A673 (cell line): Measurements from ENCODE around the gene NDUFC1. TPM values are rescaled to one million over a fixed set of nuclear protein-coding genes. Genes with fewer than 3 reads are reported as not detected.
A peak's percentile ranks its signal among the peaks of the same experiment; 100 is the strongest.

Experiments used
- BruUV-seq: library from RNA; stranded (reverse); fragments of 400-500 nt; replicated peaks from 2 replicates; lab custom pipeline; 2021; lab: Mats Ljungman, UMichigan
- CTCF ChIA-PET: fragments of 300-600 bp; sonication (Branson Sonifier 250); formaldehyde crosslinking; loops from one replicate; lab custom pipeline; 2022; ENCODE audit warnings: antibody characterized with exemption; lab: Charles Lee
- POLR2A ChIA-PET: fragments of 300-600 bp; sonication (Branson Sonifier 250); formaldehyde crosslinking; loops from one replicate; lab custom pipeline; 2022; ENCODE audit warnings: antibody characterized with exemption; ENCODE audit not compliant: low non-redundant PET; lab: Charles Lee
- DNase-seq: peaks from one replicate; pipeline ENCODE4 v3.0.0-alpha.2; 2015; ENCODE audit warnings: low spot score
- H3K27ac ChIP-seq: fragments of 200-600 bp; sonication (generic); 2 replicates; pipeline ENCODE4 v1.5.1; 2016; ENCODE audit warnings: mixed run types, low read depth, mild to moderate bottlenecking, mixed read lengths, antibody characterized with exemption, low read length; ENCODE audit not compliant: poor library complexity, severe bottlenecking
- H3K27me3 ChIP-seq: fragments of 200-600 bp; sonication (generic); replicated peaks from 2 replicates; pipeline ENCODE4 v1.6.1; 2017; ENCODE audit warnings: mixed run types, low read depth, mild to moderate bottlenecking, mixed read lengths, antibody characterized with exemption, low read length; ENCODE audit not compliant: insufficient read depth, poor library complexity
- H3K36me3 ChIP-seq: fragments of 200-600 bp; sonication (generic); 2 replicates; pipeline ENCODE4 v1.6.1; 2016; ENCODE audit warnings: mixed run types, mild to moderate bottlenecking, mixed read lengths, antibody characterized with exemption, low read length; ENCODE audit not compliant: insufficient read depth, poor library complexity, severe bottlenecking
- H3K4me1 ChIP-seq: fragments of 200-600 bp; sonication (generic); 2 replicates; pipeline ENCODE4 v1.6.1; 2017; ENCODE audit warnings: mixed run types, mild to moderate bottlenecking, mixed read lengths, antibody characterized with exemption, low read length; ENCODE audit not compliant: insufficient read depth, poor library complexity, severe bottlenecking
- H3K4me3 ChIP-seq: fragments of 200-600 bp; sonication (generic); 2 replicates; pipeline ENCODE4 v1.5.1; 2016; ENCODE audit warnings: low read depth, mixed run types, mild to moderate bottlenecking, mixed read lengths, low read length; ENCODE audit not compliant: poor library complexity, severe bottlenecking
- H3K9me3 ChIP-seq: fragments of 200-600 bp; sonication (generic); 2 replicates; pipeline ENCODE4 v1.6.1; 2016; ENCODE audit warnings: mixed run types, low read depth, mild to moderate bottlenecking, mixed read lengths, antibody characterized with exemption, low read length; ENCODE audit not compliant: poor library complexity, severe bottlenecking
- EZH2 ChIP-seq: fragments of 200-600 bp; sonication (generic); IDR thresholded peaks from 2 replicates; pipeline ENCODE4 v1.6.1; 2017; ENCODE audit warnings: borderline replicate concordance, low read depth, mild to moderate bottlenecking, mixed read lengths, antibody characterized with exemption, low read length; ENCODE audit not compliant: poor library complexity, severe bottlenecking
- intact Hi-C: fragments of 100-400 bp; cut with micrococcal nuclease; formaldehyde crosslinking; loops from one replicate; pipeline ENCODE4 v1.10.0; 2022; ENCODE audit not compliant: unreplicated experiment
- total RNA-seq: library from RNA; stranded (reverse); gene quantifications from 2 replicates; pipeline ENCODE4 v1.2.3, GENCODE V29; 2021
- TF ChIP-seq, protein P1 (sequence below): fragments of 300-800, 200-600 bp; sonication (generic); conservative IDR thresholded peaks from 2 replicates; pipeline ENCODE4 v1.5.1; 2017; ENCODE audit warnings: low read depth, mild to moderate bottlenecking, antibody characterized with exemption, low read length, moderate library complexity, mixed read lengths

Gene NDUFC1
- total RNA-seq, 1 experiment from 2014 or later: 116 TPM

DNA sequence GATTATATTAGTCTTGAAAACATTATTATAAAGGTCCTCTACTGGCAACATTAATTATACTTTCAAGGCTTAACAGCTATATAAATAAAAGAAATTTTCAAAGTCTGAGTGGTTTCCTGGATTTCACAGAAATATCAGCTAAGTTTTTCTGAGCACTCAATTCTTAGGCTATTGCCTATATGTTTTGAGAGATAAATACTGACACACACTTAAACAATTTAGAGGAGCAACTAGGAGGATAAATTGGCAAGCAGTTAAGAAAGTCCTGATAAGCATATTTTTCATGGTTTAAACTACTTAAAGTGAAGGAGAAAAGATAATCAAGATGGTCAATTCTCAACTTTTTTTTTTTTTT lies 19.6 kb downstream of the NDUFC1 start:
- H3K9me3 ChIP-seq: peaks cover 4% of the 10 kb centered on the region
- no peaks in the 10 kb centered on the region for H3K27me3 ChIP-seq
- no TSS peak for BruUV-seq
- peaks cover 4% of the 10 kb centered on the region for H3K4me1 ChIP-seq
- no peaks in the 10 kb centered on the region for H3K36me3 ChIP-seq
- no peak overlapping the region for H3K27ac ChIP-seq
- TF ChIP-seq, protein P1, sequence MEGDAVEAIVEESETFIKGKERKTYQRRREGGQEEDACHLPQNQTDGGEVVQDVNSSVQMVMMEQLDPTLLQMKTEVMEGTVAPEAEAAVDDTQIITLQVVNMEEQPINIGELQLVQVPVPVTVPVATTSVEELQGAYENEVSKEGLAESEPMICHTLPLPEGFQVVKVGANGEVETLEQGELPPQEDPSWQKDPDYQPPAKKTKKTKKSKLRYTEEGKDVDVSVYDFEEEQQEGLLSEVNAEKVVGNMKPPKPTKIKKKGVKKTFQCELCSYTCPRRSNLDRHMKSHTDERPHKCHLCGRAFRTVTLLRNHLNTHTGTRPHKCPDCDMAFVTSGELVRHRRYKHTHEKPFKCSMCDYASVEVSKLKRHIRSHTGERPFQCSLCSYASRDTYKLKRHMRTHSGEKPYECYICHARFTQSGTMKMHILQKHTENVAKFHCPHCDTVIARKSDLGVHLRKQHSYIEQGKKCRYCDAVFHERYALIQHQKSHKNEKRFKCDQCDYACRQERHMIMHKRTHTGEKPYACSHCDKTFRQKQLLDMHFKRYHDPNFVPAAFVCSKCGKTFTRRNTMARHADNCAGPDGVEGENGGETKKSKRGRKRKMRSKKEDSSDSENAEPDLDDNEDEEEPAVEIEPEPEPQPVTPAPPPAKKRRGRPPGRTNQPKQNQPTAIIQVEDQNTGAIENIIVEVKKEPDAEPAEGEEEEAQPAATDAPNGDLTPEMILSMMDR: no peak
- no peak for TF ChIP-seq EZH2
- no peak for DNase-seq
- ChIA-PET POLR2A (interaction anchor here (1.1 kb wide), 1 partner anchor 11 kb away, joined by 4 read pairs; no protein-coding TSS in a partner anchor), CTCF (no interaction called here)
- no peak overlapping the region for H3K4me3 ChIP-seq
- intact Hi-C loops: no loop called here

DNA sequence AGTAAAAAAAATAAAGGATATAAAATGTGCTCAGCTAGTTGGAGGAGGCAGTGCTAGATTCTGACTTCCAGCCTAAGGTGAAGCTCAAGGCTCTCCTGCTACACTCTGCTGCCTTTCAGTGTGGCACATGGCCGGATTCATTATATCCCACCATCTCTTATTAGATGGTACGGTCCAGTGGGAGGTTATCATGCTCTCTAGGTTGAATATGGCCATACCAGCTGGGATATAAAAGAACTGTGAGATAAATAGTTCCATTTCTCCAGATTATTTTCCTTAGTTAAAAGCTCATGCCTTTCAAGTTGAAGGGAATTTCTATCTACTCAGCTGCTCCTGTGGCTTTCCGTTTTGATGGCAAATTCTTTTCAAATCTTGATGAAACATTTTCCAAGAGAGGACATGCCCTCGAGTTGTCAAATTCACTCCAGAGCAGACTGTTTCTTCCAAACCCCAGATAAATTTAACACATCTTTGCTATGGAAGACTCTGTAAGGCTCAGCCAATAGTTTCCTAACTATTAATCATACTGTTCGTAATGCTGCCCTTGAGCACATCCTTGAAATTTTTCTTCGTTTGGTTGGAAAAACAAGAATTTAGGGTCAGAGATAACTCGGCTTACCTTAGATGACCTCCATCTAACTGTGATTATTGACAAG lies 20.1 kb downstream of the NDUFC1 start:
- intact Hi-C loops: no loop called here
- peaks cover 4% of the 10 kb centered on the region for H3K9me3 ChIP-seq
- ChIA-PET POLR2A (interaction anchor here (1.1 kb wide), 1 partner anchor 11 kb away, joined by 4 read pairs; no protein-coding TSS in a partner anchor), CTCF (no interaction called here)
- BruUV-seq: no TSS peak
- H3K4me1 ChIP-seq: peaks cover 4% of the 10 kb centered on the region
- TF ChIP-seq, protein P1: no peak
- no peak for TF ChIP-seq EZH2
- no peaks in the 10 kb centered on the region for H3K36me3 ChIP-seq
- no peak overlapping the region for H3K4me3 ChIP-seq
- no peaks in the 10 kb centered on the region for H3K27me3 ChIP-seq
- no peak for DNase-seq
- H3K27ac ChIP-seq: no peak overlapping the region

DNA sequence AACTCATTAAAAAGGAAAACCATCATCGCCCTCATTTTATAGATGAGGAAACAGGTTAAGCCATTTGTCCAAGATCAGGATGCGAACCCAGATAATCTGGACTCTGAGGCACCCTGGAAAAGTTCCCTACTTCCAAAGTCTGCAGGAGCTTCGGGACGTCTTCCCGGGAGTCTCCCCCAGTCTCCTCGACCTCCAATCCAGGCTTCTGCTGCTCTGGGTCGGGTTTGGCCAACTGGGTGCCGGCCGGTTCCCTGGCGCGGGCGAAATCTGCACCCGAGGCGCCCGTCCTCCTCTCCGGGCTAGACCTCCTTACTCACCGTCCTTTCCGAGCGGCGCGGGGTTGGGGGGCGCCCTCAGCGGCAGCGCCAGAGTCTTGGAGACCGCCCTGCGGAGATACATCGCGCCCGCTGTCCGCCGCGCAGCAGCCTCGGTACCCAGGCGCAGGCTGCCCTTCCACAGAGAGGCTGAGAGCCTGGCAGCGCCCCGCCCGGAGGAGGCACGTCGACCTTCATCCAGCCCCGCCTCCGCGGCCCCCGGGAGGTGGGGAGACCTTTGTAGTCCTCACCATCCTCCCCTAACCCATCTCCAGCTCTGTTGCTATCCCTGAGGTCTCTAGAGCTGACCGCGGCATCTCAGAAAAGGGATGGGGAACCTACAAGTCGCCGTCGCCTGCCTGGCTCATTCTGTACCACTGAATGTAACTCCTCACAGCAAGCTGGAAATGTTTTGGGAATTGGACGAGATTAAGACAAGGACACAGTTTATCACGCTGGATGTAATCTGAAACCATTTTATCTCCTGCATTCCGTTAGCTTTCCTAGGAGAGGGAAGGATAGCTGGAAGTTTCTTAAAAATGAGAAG lies 22.3 kb downstream of the NDUFC1 start, which contains the start of gene MGARP:
MGARP (minus strand) TSS at position 466 of the 861 bp plus-strand sequence; CDS start at position 399, 67 bp downstream.
- ChIA-PET CTCF (interaction anchor here (0.6 kb wide), 1 partner anchor 9 kb away, joined by 3 read pairs; no protein-coding TSS in a partner anchor), POLR2A (no interaction called here)
- peak; percentile 55 for DNase-seq
- Histone ChIP-seq H3K4me3 (peak within 1 kb of the TSS; percentile 57), H3K36me3 (no peaks in the 10 kb centered on the region), H3K9me3 (peaks cover 4% of the 10 kb centered on the region), H3K4me1 (peaks cover 4% of the 10 kb centered on the region), H3K27me3 (no peaks in the 10 kb centered on the region), H3K27ac (no peak within 1 kb of the TSS)
- intact Hi-C loops: no loop called here
- TF ChIP-seq EZH2: no peak
- TF ChIP-seq, protein P1: no peak
- no TSS peak for BruUV-seq
